Measurements from ENCODE around the gene GTF3C4. TPM values are rescaled to one million over a fixed set of nuclear protein-coding genes. Genes with fewer than 3 reads are reported as not detected.

GTF3C4 gene
- polyA plus RNA-seq, 1 donor from 2014 or later: 11.1 TPM

DNA sequence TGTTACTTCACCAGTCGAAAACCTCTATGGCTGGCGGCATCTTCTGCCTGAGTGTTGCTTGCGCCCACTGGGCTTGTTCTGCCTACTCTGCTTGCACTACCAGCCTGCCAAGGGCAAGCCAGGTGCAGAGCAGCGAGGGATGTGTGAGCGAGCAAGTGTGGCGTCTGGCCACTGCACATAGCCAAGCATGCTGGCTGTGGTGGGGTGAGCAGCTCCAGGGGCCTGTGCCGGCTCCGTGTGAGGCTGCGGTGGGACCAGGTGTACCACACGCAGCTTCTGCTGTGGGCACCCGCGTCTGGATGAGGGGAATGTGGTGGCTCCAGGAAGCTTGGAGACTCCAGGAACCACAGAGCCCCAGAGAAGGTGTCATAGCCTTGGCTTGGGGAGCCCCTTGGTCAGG, 51.4 kb downstream of the GTF3C4 start:
- Histone ChIP-seq H3K36me3 (ENCODE audit: insufficient read depth, low read length) (no peaks in the 10 kb centered on the region), H2AFZ (ENCODE audit: low read depth, low read length) (no peak overlapping the region), H3K27ac (ENCODE audit: low read length) (no peak overlapping the region), H3K27me3 (ENCODE audit: insufficient read depth, low read depth, low read length) (no peaks in the 10 kb centered on the region), H4K20me1 (ENCODE audit: insufficient read depth) (no peaks in the 10 kb centered on the region), H3F3A (ENCODE audit: insufficient read depth, low read length, poor library complexity, severe bottlenecking) (no peaks in the 10 kb centered on the region), H3K9ac (ENCODE audit: low read length) (no peak overlapping the region), H3K9me2 (ENCODE audit: insufficient read depth, low read length) (no peaks in the 10 kb centered on the region), H3K4me3 (ENCODE audit: low read length) (no peak overlapping the region), H3K79me2 (replicated peaks; ENCODE audit: insufficient read depth, low read length) (no peaks in the 10 kb centered on the region), H3K4me2 (ENCODE audit: low read length) (no peak overlapping the region), H3K9me3 (ENCODE audit: low read length) (no peaks in the 10 kb centered on the region)
- no peak for TF ChIP-seq EZH2 (IDR thresholded peaks at IDR 0.05; ENCODE audit: borderline replicate concordance, insufficient read depth, low read length, poor library complexity, severe bottlenecking)
- TF ChIP-seq MXI1 (conservative IDR thresholded peaks at IDR 0.05; ENCODE audit: poor library complexity, severe bottlenecking): no peak
- no peak for TF ChIP-seq EP300 (conservative IDR thresholded peaks at IDR 0.05; ENCODE audit: poor library complexity, severe bottlenecking)
- TF ChIP-seq, protein P1, sequence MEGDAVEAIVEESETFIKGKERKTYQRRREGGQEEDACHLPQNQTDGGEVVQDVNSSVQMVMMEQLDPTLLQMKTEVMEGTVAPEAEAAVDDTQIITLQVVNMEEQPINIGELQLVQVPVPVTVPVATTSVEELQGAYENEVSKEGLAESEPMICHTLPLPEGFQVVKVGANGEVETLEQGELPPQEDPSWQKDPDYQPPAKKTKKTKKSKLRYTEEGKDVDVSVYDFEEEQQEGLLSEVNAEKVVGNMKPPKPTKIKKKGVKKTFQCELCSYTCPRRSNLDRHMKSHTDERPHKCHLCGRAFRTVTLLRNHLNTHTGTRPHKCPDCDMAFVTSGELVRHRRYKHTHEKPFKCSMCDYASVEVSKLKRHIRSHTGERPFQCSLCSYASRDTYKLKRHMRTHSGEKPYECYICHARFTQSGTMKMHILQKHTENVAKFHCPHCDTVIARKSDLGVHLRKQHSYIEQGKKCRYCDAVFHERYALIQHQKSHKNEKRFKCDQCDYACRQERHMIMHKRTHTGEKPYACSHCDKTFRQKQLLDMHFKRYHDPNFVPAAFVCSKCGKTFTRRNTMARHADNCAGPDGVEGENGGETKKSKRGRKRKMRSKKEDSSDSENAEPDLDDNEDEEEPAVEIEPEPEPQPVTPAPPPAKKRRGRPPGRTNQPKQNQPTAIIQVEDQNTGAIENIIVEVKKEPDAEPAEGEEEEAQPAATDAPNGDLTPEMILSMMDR (IDR thresholded peaks at IDR 0.05; ENCODE audit: poor library complexity, severe bottlenecking): no peak
- TF ChIP-seq RAD21 (conservative IDR thresholded peaks at IDR 0.05): no peak
- no peak for TF ChIP-seq POLR2AphosphoS5 (IDR thresholded peaks at IDR 0.05)
- TF ChIP-seq TAF1 (IDR thresholded peaks at IDR 0.05; ENCODE audit: low read depth): no peak
- TF ChIP-seq, protein P2, sequence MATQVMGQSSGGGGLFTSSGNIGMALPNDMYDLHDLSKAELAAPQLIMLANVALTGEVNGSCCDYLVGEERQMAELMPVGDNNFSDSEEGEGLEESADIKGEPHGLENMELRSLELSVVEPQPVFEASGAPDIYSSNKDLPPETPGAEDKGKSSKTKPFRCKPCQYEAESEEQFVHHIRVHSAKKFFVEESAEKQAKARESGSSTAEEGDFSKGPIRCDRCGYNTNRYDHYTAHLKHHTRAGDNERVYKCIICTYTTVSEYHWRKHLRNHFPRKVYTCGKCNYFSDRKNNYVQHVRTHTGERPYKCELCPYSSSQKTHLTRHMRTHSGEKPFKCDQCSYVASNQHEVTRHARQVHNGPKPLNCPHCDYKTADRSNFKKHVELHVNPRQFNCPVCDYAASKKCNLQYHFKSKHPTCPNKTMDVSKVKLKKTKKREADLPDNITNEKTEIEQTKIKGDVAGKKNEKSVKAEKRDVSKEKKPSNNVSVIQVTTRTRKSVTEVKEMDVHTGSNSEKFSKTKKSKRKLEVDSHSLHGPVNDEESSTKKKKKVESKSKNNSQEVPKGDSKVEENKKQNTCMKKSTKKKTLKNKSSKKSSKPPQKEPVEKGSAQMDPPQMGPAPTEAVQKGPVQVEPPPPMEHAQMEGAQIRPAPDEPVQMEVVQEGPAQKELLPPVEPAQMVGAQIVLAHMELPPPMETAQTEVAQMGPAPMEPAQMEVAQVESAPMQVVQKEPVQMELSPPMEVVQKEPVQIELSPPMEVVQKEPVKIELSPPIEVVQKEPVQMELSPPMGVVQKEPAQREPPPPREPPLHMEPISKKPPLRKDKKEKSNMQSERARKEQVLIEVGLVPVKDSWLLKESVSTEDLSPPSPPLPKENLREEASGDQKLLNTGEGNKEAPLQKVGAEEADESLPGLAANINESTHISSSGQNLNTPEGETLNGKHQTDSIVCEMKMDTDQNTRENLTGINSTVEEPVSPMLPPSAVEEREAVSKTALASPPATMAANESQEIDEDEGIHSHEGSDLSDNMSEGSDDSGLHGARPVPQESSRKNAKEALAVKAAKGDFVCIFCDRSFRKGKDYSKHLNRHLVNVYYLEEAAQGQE (IDR thresholded peaks at IDR 0.05; ENCODE audit: borderline replicate concordance): no peak
- no peak for TF ChIP-seq SMC3 (conservative IDR thresholded peaks at IDR 0.05; ENCODE audit: poor library complexity)

DNA sequence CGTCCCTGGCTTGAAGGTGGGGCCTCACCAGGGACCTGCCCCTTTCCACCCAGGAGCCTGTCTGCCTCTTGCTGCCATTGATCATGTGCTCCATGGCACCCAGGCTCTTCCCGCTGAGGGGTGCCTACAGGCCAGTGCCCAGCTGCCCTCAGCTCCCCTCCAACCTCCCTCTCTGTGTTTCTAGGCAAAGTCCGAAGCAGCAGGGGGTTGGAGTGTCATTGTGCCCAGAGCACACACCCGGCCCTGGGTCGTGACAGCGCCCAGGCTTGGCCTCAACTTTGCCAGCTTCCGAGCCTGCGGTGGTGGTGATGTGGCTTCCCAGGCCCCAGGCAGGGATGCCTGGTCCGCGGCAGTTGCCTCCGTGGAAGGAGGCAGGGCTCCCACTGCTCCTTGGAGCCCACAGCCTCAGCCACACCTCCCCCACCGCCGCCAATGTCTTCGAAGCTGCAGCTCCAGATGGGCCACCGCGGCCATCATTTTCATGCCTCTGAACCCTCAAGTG, 52.4 kb downstream of the GTF3C4 start:
- Histone ChIP-seq H3K9ac (ENCODE audit: low read length) (no peak overlapping the region), H3K36me3 (ENCODE audit: insufficient read depth, low read length) (no peaks in the 10 kb centered on the region), H3F3A (ENCODE audit: insufficient read depth, low read length, poor library complexity, severe bottlenecking) (no peaks in the 10 kb centered on the region), H3K4me3 (ENCODE audit: low read length) (no peak overlapping the region), H3K79me2 (replicated peaks; ENCODE audit: insufficient read depth, low read length) (no peaks in the 10 kb centered on the region), H3K27me3 (ENCODE audit: insufficient read depth, low read depth, low read length) (no peaks in the 10 kb centered on the region), H3K9me3 (ENCODE audit: low read length) (no peaks in the 10 kb centered on the region), H3K4me2 (ENCODE audit: low read length) (no peak overlapping the region), H4K20me1 (ENCODE audit: insufficient read depth) (no peaks in the 10 kb centered on the region), H3K9me2 (ENCODE audit: insufficient read depth, low read length) (no peaks in the 10 kb centered on the region), H2AFZ (ENCODE audit: low read depth, low read length) (no peak overlapping the region), H3K27ac (ENCODE audit: low read length) (no peak overlapping the region)
- TF ChIP-seq, protein P1 (IDR thresholded peaks at IDR 0.05; ENCODE audit: poor library complexity, severe bottlenecking): no peak
- no peak for TF ChIP-seq MXI1 (conservative IDR thresholded peaks at IDR 0.05; ENCODE audit: poor library complexity, severe bottlenecking)
- TF ChIP-seq, protein P2 (IDR thresholded peaks at IDR 0.05; ENCODE audit: borderline replicate concordance): no peak
- no peak for TF ChIP-seq POLR2AphosphoS5 (IDR thresholded peaks at IDR 0.05)
- no peak for TF ChIP-seq RAD21 (conservative IDR thresholded peaks at IDR 0.05)
- no peak for TF ChIP-seq EP300 (conservative IDR thresholded peaks at IDR 0.05; ENCODE audit: poor library complexity, severe bottlenecking)
- no peak for TF ChIP-seq SMC3 (conservative IDR thresholded peaks at IDR 0.05; ENCODE audit: poor library complexity)
- TF ChIP-seq EZH2 (IDR thresholded peaks at IDR 0.05; ENCODE audit: borderline replicate concordance, insufficient read depth, low read length, poor library complexity, severe bottlenecking): no peak
